Fibroblast of lung (primary cell): Measurements from ENCODE around the gene B3GNT8. TPM values are rescaled to one million over a fixed set of nuclear protein-coding genes. Genes with fewer than 3 reads are reported as not detected.

Experiments used
- DNase-seq, 2 donors: peaks; one replicate each; pipeline versions ENCODE4 v3.0.0 to v3.0.0-alpha.2; 2010; ENCODE audit warnings: low read depth in 2 of 2
- H2AFZ ChIP-seq: 2 replicates; pipeline ENCODE4 v1.5.1; 2012; ENCODE audit warnings: low read length, control low read depth, inconsistent platforms
- H3K27ac ChIP-seq: 2 replicates; pipeline ENCODE4 v1.5.1; 2011; ENCODE audit warnings: low read length, control low read depth; ENCODE audit not compliant: insufficient read depth
- H3K27me3 ChIP-seq: 2 replicates; pipeline ENCODE4 v1.5.1; 2011; ENCODE audit warnings: mild to moderate bottlenecking, low read length; ENCODE audit not compliant: control insufficient read depth, insufficient read depth
- H3K36me3 ChIP-seq: 2 replicates; pipeline ENCODE4 v1.5.1; 2011; ENCODE audit warnings: low read length; ENCODE audit not compliant: control insufficient read depth, insufficient read depth
- H3K4me1 ChIP-seq: 2 replicates; pipeline ENCODE4 v1.5.1; 2011; ENCODE audit warnings: low read length; ENCODE audit not compliant: control insufficient read depth, insufficient read depth; ENCODE audit errors: extremely low read depth
- H3K4me2 ChIP-seq: 2 replicates; pipeline ENCODE4 v1.5.1; 2011; ENCODE audit warnings: low read length, control low read depth; ENCODE audit not compliant: insufficient read depth; ENCODE audit errors: extremely low read depth
- H3K4me3 ChIP-seq, 4 experiments: fragments of 200-600 bp in 1 of 4; sonication (generic) in 1 of 4; replicated peaks in 1 of 4; 2 replicates each; pipeline ENCODE4 v1.5.1; 2011 to 2016; ENCODE audit warnings: low read length in 4 of 4, low read depth in 3 of 4, mild to moderate bottlenecking in 3 of 4, control low read depth in 2 of 4, inconsistent platforms in 1 of 4, mixed read lengths in 1 of 4; ENCODE audit not compliant: insufficient read depth in 1 of 4; ENCODE audit errors: control extremely low read depth in 1 of 4
- H3K79me2 ChIP-seq: 2 replicates; pipeline ENCODE4 v1.5.1; 2012; ENCODE audit warnings: mild to moderate bottlenecking, low read length, inconsistent platforms; ENCODE audit not compliant: control insufficient read depth, insufficient read depth
- H3K9ac ChIP-seq: 2 replicates; pipeline ENCODE4 v1.5.1; 2011; ENCODE audit warnings: mild to moderate bottlenecking, low read length, control low read depth; ENCODE audit not compliant: insufficient read depth
- H3K9me3 ChIP-seq: 2 replicates; pipeline ENCODE4 v1.5.1; 2012; ENCODE audit warnings: low read depth, low read length; ENCODE audit not compliant: control insufficient read depth, insufficient read depth
- H4K20me1 ChIP-seq: 2 replicates; pipeline ENCODE4 v1.5.1; 2011; ENCODE audit warnings: low read length; ENCODE audit not compliant: control insufficient read depth, insufficient read depth; ENCODE audit errors: extremely low read depth
- CTCF ChIP-seq, 2 donors: IDR thresholded peaks in 1 of 2; conservative IDR thresholded peaks in 1 of 2; 1 replicate in 1 of 2; 2 replicates in 1 of 2; pipeline ENCODE4 v1.5.1; 2011 to 2012; ENCODE audit warnings: low read length in 2 of 2, control low read depth in 1 of 2, inconsistent platforms in 1 of 2, low read depth in 1 of 2, mild to moderate bottlenecking in 1 of 2
- EZH2 ChIP-seq: IDR thresholded peaks from 2 replicates; pipeline ENCODE4 v1.5.1; 2012; ENCODE audit warnings: low read length, control low read depth, mild to moderate bottlenecking; ENCODE audit errors: missing control alignments
- polyA plus RNA-seq, 2 donors: library from polyadenylated mRNA; depleted of rRNA in 1 of 2; stranded (reverse) in 1 of 2; unstranded in 1 of 2; fragments of >200 nt; gene quantifications; 2 replicates each; pipeline ENCODE4 v1.2.1, GENCODE V29; 2011 to 2012; ENCODE audit warnings: missing spikeins in 1 of 2
- total RNA-seq: library from RNA; depleted of rRNA; stranded (reverse); fragments of >200 nt; gene quantifications from 2 replicates; pipeline ENCODE4 v1.2.1, GENCODE V29; 2014

B3GNT8 gene
- total and polyA plus RNA-seq, 2 donors (not counting 1 experiment from before 2014, with no cell fraction given): 0.54 to 3.5 TPM

- TF ChIP-seq EZH2: no peak
- TF ChIP-seq CTCF (conservative IDR thresholded peaks at IDR 0.05 in 1 of 2, IDR thresholded peaks at IDR 0.05 in 1 of 2; ENCODE audit: low read depth in 1 of 2, low read length in 2 of 2): no peak
- Histone ChIP-seq H3K79me2 (no peaks in the 10 kb centered on the region), H3K4me1 (no peaks in the 10 kb centered on the region), H4K20me1 (no peaks in the 10 kb centered on the region), H2AFZ (no peak overlapping the region), H3K9ac (no peak overlapping the region), H3K4me3 (no peak overlapping the region), H3K9me3 (no peaks in the 10 kb centered on the region), H3K4me2 (no peak overlapping the region), H3K27ac (no peak overlapping the region), H3K36me3 (peaks cover 5% of the 10 kb centered on the region), H3K27me3 (no peaks in the 10 kb centered on the region)
- no peak for DNase-seq
Measured at GRCh38 chr19:41416194-41416674, 10.9 kb downstream of the B3GNT8 start.

DNA sequence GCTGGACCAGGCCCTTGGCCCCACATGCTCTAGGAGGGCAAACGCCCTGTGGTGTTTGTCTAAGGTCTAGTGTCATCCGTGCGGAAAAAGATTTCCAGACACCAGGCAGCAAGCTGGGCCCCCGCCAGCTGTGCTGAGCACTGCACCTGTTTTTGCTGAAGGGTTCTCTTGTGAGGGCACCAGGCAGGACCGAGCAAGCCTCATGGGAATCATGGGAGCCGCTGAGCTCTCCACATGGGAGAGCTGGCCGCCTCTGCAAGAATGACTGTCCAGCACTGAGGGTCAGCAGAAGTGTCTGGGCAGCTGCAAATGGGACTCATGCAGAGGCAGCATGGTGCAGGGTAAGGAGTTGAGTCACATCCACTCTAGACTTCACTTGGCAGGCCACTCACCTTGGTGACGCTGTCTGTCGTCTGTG lies 12.0 kb downstream of the B3GNT8 start:
- no peaks in the 10 kb centered on the region for H4K20me1 ChIP-seq
- H3K4me3 ChIP-seq: no peak overlapping the region
- H3K36me3 ChIP-seq: peaks cover 5% of the 10 kb centered on the region
- H3K27me3 ChIP-seq: no peaks in the 10 kb centered on the region
- H3K79me2 ChIP-seq: no peaks in the 10 kb centered on the region
- H3K4me2 ChIP-seq: no peak overlapping the region
- H3K4me1 ChIP-seq: no peaks in the 10 kb centered on the region
- H3K9me3 ChIP-seq: no peaks in the 10 kb centered on the region
- no peak overlapping the region for H2AFZ ChIP-seq
- no peak overlapping the region for H3K27ac ChIP-seq
- TF ChIP-seq CTCF (conservative IDR thresholded peaks at IDR 0.05 in 1 of 2, IDR thresholded peaks at IDR 0.05 in 1 of 2; ENCODE audit: low read depth in 1 of 2, low read length in 2 of 2) (no peak), EZH2 (no peak)
- no peak overlapping the region for H3K9ac ChIP-seq
- DNase-seq: no peak

DNA sequence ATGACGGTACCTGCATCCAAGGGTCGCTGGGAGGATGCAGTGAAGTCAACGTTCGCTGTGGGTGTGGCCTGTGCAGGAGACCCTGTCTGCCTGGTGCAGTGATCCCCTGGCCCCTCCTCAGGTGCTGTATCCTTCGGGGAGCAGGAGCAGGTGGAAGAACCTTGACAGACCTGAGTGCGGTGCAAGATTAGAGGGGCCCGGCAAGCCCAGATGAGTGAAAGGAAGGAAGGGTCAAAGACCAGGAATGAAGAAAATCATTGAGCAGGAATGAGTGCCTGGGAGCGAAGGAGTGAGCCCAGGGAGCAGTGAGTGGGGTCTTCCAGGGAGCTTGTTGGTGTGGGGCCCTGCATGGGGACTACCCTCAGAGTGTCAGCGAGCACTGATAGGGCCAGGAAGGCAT lies 12.7 kb downstream of the B3GNT8 start:
- H3K4me3 ChIP-seq: no peak overlapping the region
- H3K4me1 ChIP-seq: no peaks in the 10 kb centered on the region
- H3K27me3 ChIP-seq: no peaks in the 10 kb centered on the region
- H3K9ac ChIP-seq: no peak overlapping the region
- no peak overlapping the region for H3K27ac ChIP-seq
- no peaks in the 10 kb centered on the region for H3K9me3 ChIP-seq
- no peaks in the 10 kb centered on the region for H4K20me1 ChIP-seq
- no peak for DNase-seq
- H2AFZ ChIP-seq: no peak overlapping the region
- H3K36me3 ChIP-seq: peaks cover 3% of the 10 kb centered on the region
- TF ChIP-seq EZH2 (no peak), CTCF (conservative IDR thresholded peaks at IDR 0.05 in 1 of 2, IDR thresholded peaks at IDR 0.05 in 1 of 2; ENCODE audit: low read depth in 1 of 2, low read length in 2 of 2) (no peak)
- H3K4me2 ChIP-seq: no peak overlapping the region
- H3K79me2 ChIP-seq: no peaks in the 10 kb centered on the region
